ENCODE results near the gene ARL8B.

ARL8B gene

GRCh38 chr3:5188419-5189221 lies 66.5 kb downstream of the ARL8B start:
- DNase-seq, result no peak

- no peak for DNase-seq
Observed at GRCh38 chr3:5190147-5190791, 68.2 kb downstream of the ARL8B start.

GRCh38 chr3:5191555-5192304 lies 69.6 kb downstream of the ARL8B start:
- no peak for DNase-seq

- DNase-seq, result no peak
Observed at GRCh38 chr3:5192571-5193365, 70.7 kb downstream of the ARL8B start.

- no peak for DNase-seq
Observed at GRCh38 chr3:5194341-5194740, 72.2 kb downstream of the ARL8B start.

GRCh38 chr3:5194801-5195509 lies 72.9 kb downstream of the ARL8B start:
- no peak for DNase-seq

- no peak for DNase-seq
Observed at GRCh38 chr3:5195605-5196004, 73.5 kb downstream of the ARL8B start.

- DNase-seq, result no peak
Observed at GRCh38 chr3:5197022-5197421, 74.9 kb downstream of the ARL8B start.

GRCh38 chr3:5197470-5198312 lies 75.6 kb downstream of the ARL8B start:
- no peak for DNase-seq

DNA sequence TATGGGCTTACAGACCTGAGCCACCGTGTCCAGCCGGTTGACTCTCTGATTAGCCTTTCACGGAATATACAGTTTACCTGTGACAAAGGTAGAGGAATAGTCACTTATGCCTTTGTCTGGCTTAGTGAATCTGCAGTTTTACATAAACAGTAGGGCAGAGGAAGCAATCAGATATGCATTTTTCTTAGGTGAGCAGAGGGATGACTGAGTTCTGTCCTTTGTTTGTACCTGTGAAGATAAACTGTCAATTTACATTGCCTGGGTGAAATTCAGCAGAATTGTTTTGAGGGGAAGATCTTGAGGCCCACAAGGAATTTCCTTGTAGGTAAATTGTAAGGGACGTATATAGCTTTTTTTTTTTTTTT lies 76.2 kb downstream of the ARL8B start:
- DNase-seq, result no peak

DNA sequence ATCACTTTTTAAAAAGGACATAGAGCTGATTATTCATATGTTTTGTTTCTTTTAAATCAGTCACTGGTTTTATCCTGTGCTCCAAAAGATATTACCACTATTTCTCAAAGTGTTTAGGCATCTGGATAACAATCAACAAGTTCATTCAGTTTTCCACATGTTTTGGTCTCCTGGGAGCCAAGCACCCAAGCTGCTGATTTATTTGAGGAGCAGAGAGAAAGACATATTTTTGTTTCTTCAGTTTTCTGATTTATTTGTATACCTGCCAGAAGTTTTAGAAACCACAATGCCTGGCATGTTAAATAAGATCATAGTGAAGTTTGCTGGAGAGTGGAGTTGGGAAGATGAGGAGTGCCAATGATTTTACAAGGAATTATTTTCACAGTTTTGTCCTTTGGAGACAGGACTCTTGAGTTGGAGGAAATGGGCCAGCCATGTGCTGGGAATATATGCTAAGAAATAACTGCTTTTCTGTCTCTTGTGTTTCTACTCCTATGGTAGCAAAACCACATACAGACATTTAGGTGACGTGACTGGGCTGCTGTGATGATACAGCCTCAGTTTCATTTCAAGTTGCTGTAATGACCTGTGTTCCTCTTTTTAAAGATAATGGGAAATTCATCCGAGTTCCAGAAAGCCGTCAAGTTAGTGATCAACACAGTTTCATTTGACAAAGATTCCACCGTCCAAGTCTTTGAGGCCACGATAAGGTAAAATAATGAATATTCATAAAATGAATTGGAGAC lies 77.1 kb downstream of the ARL8B start:
- DNase-seq, result no peak

DNA sequence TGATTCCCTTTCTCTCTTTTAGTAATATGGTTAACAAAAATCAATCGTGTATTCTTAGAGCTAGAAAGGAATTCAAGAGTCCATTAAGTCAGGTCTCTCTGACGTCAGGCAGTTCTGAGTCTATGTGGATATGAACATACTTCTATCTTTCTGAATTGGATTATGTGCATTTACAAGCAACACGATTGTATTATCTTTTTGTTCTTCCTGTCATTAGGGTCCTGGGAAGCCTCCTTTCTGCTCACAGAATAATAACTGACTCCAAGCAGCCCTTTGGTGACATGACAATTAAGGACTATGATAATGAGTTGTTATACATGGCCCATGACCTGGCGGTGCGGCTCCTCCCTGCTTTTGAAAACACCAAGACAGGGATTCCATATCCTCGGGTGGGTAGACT lies 79.4 kb downstream of the ARL8B start:
- no peak for DNase-seq

DNA sequence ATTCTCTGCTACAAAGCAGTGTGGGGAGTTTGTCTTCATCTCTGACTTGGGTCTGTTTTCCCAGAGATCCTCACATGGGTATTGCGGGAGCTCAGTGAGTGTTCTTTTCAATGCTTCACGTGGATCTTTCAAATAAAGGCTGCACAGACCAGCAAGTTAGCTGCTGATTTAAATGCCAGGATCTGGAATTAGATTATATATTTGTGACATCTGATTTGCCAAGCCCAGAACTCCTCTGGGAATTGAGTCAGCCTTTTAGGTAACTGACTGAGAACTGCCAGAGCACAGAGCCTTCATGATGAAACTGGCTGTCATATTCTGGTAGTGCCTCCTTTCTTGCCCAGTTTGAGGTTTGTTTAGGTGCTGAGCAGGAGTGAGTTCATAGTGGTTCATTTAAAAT lies 80.1 kb downstream of the ARL8B start:
- DNase-seq, result no peak

- DNase-seq, result no peak
Observed at GRCh38 chr3:5205165-5205941, 83.3 kb downstream of the ARL8B start.

GRCh38 chr3:5210926-5211325 lies 88.8 kb downstream of the ARL8B start:
- no peak for DNase-seq

DNA sequence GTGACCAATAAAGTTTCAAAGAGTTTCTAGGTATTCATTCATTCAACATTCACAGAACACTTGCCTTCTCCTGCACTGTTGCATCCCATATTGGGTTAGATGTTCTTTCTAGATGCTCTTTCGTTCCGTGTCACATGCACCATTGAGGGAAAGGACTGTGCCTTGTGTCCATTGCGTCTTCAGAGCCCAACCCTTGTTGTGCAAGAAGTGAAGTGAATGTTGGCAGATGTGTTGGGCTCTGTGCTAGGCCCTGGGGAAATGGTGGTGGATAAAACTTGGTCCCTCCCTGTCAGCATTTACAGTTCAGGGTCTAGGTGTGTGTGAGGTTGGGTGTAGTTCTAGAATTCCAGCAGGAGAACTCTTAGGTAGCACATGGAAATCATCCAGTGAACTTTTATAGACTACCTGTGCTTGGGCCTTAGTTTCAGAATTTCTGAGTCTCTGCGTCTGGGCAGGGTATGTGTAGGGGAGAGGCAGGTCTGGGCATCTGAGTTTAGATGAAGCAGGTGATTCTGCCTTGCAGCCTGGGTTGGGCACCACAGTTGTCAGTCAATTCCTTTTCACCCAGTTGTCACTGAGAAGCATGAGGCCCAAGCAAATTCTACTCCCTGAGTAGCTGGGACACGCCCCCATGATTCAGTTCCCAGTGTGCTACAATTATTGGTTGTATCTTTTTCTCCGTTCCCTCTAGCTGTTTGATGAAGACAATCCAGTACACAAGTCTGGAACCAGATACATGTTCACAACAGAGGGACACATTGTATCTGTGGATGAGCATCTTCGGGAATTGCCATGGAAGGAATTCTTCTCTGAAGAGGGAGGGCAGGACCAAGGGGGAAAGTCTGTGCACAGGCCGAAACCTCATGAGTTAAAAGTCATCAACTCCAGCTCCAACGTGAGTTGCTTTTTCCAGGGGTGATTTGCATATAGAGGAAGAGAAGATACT lies 90.8 kb downstream of the ARL8B start:
- DNase-seq, result no peak

- DNase-seq, result no peak
Observed at GRCh38 chr3:5213574-5213966, 91.5 kb downstream of the ARL8B start.

DNA sequence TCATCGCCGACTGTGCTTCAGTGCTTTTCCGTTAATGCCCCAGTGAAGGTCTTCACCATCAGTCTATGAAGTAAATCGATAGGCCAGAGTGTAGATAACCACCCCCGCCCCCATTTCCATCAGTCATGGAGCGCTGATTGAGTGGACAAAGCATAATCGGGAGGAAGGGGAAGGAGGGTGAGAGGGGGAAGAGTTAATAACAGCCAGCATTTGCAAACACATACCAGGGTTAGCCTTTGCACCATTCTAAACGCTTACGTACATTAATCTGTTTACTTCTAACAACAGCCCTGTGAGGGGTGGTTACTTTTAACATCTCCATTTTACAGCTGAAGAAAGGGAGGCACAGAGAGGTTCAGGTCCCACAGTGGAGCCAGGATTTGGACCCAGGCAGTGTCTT lies 92.3 kb downstream of the ARL8B start:
- DNase-seq, result no peak
